NCI-H69 (cell line): ENCODE data around the gene EPB41L4A.
"Not testable (repeated sequence)": the region's sequence is repeated elsewhere in the genome, so short reads cannot be mapped to it uniquely, and the experiment has no call there.

Source experiments
- DNase-seq: peaks from one replicate; lab custom pipeline; 2025; lab: John Stamatoyannopoulos, UW

The EPB41L4A gene

GRCh38 chr5:112419164-112419985 lies at the start of gene EPB41L4A:
TSS of gene EPB41L4A (minus strand) at chr5:112419277. CDS start at chr5:112419039, 238 bp downstream.
- peak; percentile 85 for DNase-seq

GRCh38 chr5:112467485-112467884 lies 48.4 kb upstream of the EPB41L4A start:
- peak; percentile 96 for DNase-seq

- DNase-seq = not testable (repeated sequence)
Measured at GRCh38 chr5:112466261-112466660, 47.2 kb upstream of the EPB41L4A start.

GRCh38 chr5:112447187-112447760 lies 28.2 kb upstream of the EPB41L4A start:
- not testable (repeated sequence) for DNase-seq

GRCh38 chr5:112445626-112446350 lies 26.7 kb upstream of the EPB41L4A start:
- no peak for DNase-seq

- DNase-seq = not testable (repeated sequence)
Measured at GRCh38 chr5:112443932-112444331, 24.9 kb upstream of the EPB41L4A start.

- no peak for DNase-seq
Measured at GRCh38 chr5:112440031-112440430, 21.0 kb upstream of the EPB41L4A start.

GRCh38 chr5:112436144-112436543 lies 17.1 kb upstream of the EPB41L4A start:
- DNase-seq = peak; percentile 63

GRCh38 chr5:112434641-112435040 lies 15.6 kb upstream of the EPB41L4A start:
- DNase-seq = peak; percentile 58

GRCh38 chr5:112426202-112426601 lies 7.1 kb upstream of the EPB41L4A start:
- not testable (repeated sequence) for DNase-seq

- DNase-seq = peak; percentile 95
Measured at GRCh38 chr5:112419986-112420864, 1.1 kb upstream of the EPB41L4A start.

- DNase-seq = no peak
Measured at GRCh38 chr5:112418659-112419163, 366 bp downstream of the EPB41L4A start.

- peak; percentile 72 for DNase-seq
Measured at GRCh38 chr5:112417931-112418658, 982 bp downstream of the EPB41L4A start.

GRCh38 chr5:112415552-112415951 lies 3.5 kb downstream of the EPB41L4A start:
- DNase-seq = no peak

GRCh38 chr5:112413611-112414010 lies 5.5 kb downstream of the EPB41L4A start:
- DNase-seq = no peak

- no peak for DNase-seq
Measured at GRCh38 chr5:112412346-112412745, 6.7 kb downstream of the EPB41L4A start.

- DNase-seq = no peak
Measured at GRCh38 chr5:112411903-112412302, 7.2 kb downstream of the EPB41L4A start.

GRCh38 chr5:112407666-112408065 lies 11.4 kb downstream of the EPB41L4A start:
- no peak for DNase-seq

GRCh38 chr5:112407240-112407639 lies 11.8 kb downstream of the EPB41L4A start:
- DNase-seq = peak; percentile 32

- no peak for DNase-seq
Measured at GRCh38 chr5:112403069-112403468, 16.0 kb downstream of the EPB41L4A start.

GRCh38 chr5:112401924-112402323 lies 17.2 kb downstream of the EPB41L4A start:
- no peak for DNase-seq
